Gastrocnemius medialis (tissue), 4 donors: Measurements from ENCODE around the gene AFAP1.

Experiments used
- POLR2A ChIP-seq, 2 donors: fragments of 450-650 bp; IDR thresholded peaks; one replicate each; pipeline ENCODE4 v1.6.1; 2017; ENCODE audit warnings: antibody characterized with exemption in 2 of 2, mild to moderate bottlenecking in 2 of 2, moderate library complexity in 2 of 2
- TF ChIP-seq, protein P1 (sequence below), 5 experiments: fragments of 450-650 bp in 3 of 5; fragments of 200-600 bp in 2 of 5; sonication (generic) in 2 of 5; IDR thresholded peaks in 4 of 5; conservative IDR thresholded peaks in 1 of 5; 1 replicate in 4 of 5; 2 replicates in 1 of 5; pipeline ENCODE4 v1.5.1; 2016 to 2019; ENCODE audit warnings: antibody characterized with exemption in 5 of 5, mild to moderate bottlenecking in 3 of 5, moderate library complexity in 3 of 5

DNA sequence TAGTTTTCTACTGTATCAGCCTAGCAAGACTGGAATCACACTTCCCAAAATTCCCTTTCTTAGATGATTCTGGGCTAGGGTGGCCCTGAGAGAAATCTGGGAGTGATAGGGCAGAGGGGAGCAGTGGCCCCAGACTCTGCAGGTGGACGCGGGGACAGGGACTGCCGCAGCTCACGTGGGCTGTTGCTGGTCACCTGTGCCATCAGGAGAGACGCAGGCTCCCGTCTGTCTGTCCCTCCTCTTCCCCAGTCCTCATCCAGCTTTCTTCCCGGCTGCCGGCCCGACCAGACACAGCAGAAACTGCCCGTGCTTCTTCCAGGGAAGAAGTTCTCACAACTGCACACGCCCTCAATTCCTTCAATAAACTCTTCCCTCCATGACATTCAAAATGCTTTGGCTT is 86.4 kb downstream of the AFAP1 start:
- no peak for TF ChIP-seq POLR2A (IDR thresholded peaks at IDR 0.05)
- TF ChIP-seq, protein P1, sequence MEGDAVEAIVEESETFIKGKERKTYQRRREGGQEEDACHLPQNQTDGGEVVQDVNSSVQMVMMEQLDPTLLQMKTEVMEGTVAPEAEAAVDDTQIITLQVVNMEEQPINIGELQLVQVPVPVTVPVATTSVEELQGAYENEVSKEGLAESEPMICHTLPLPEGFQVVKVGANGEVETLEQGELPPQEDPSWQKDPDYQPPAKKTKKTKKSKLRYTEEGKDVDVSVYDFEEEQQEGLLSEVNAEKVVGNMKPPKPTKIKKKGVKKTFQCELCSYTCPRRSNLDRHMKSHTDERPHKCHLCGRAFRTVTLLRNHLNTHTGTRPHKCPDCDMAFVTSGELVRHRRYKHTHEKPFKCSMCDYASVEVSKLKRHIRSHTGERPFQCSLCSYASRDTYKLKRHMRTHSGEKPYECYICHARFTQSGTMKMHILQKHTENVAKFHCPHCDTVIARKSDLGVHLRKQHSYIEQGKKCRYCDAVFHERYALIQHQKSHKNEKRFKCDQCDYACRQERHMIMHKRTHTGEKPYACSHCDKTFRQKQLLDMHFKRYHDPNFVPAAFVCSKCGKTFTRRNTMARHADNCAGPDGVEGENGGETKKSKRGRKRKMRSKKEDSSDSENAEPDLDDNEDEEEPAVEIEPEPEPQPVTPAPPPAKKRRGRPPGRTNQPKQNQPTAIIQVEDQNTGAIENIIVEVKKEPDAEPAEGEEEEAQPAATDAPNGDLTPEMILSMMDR (IDR thresholded peaks at IDR 0.05 in 4 of 5, conservative IDR thresholded peaks at IDR 0.05 in 1 of 5): no peak
